HG03280 (cell line): ENCODE data around the gene DUSP7.

Experiments used
- ATAC-seq: cut with Tn5 transposase; IDR thresholded peaks from one replicate; pipeline ENCODE4 v1.9.1; 2021; ENCODE audit warnings: mild to moderate bottlenecking, moderate library complexity; ENCODE audit not compliant: unreplicated experiment

Gene DUSP7

DNA sequence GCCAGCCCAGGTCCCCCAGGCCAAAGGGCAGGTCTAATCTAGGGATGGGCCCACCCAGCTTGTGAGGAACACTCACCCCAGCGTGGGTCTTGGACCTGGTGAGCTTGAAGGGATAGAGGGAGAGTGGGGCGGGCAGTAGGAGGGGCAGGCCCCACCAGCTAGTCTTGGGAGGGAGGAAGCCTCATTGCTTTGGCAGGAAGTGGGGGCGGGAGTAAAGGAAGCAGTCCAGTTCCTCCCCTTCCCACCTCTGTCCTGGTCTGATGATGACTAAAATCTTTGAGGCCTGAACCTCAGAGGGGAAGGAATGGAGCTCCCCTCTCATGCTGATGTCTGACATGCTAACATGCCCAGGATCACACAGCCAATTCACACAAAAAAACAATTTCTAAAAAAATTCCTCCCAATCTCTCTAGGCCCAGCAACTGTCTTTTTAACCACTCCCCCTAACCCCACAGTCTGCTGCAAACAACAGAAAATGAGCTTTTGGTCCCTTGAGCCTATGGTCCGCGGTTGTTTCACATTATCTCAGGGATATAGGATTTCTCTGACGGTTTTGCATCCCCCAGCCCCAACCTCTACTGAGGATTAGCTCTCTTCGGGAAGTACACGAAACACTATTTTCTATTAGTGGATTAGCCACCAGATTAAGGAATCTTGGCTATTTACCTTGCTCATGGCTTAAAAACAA lies 30.7 kb upstream of the DUSP7 start:
- ATAC-seq = no peak

DNA sequence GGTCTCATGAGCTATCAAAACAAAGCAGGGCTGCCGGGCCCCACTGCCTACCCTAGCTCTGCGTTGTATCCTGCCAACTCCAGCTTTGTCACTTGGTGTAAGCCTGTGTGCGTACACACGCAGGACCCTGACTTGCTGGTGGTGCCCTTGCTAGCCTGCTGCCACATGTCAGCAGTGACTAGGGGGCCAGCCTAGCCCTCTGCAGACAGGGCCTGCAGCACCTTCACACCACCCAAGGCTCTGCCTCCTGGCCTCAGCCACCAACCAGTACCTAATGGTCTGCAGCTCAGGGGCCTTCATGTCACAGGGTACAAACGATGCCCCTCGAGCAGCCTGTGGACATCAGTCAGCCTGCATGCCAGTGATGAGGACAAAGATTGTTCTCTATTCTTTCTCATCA lies 30.1 kb upstream of the DUSP7 start:
- no peak for ATAC-seq

DNA sequence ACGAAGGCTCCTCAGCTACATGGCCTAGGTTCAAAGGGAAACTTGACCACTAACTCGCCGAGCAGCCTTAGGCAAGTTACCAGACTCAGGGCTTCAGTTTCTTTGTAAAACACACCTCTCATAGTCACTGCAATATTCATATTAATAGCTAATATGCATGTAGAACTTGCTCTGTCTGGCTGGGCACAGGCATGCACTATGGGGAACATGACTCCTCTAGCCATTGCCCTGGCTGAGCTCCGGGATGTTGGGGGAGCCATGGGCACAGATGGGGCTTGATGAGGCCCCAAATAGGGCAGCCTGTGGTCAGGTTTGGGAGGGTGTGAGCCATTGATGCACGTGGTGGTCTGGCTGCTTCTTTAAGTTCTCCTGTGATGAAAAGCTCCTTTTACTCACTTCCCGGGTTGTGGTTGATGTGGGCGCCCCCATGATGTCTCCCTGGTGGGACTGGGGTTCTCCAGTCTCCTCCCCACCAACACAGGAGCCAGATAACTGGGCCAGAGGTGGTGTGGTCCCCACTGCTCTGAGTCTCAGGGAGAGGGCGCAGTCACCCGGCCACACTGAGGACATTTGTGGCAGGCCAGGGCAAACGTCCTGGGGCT lies 29.4 kb upstream of the DUSP7 start:
- no peak for ATAC-seq

DNA sequence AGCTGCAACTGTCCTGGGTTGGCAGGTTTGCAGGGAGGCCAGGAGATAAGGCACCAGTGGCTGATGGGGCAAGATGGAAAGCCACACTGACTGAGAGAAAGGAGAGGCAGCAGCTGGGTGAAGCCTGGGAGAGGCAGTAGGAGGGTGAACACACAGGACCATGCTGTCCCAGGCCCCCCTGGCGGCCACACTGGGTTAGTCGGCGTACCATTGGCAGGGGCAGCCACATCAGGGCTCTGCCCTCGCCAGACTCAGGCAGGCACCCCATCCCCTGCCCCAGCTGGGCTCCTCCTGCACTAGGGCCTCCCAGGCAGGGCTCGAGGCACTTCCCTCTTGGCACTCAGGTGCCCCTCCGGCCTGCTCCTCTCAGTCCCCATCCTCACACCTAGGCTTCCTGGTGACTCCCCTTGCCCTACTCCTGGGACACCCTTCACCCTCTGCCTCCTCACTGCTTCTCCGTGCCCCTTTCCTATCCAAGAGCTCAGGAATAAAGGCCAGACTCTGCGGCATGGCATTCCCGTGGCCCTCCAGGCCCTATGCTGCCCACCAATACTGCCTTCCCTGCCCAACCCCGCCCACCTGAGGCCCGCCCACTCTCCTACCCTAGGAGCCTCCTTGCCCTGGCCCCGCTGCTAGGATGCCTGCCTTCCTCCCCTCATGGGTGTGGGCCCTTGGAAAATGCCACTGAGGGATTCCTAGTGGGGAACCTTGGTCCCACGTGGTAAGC lies 28.7 kb upstream of the DUSP7 start:
- no peak for ATAC-seq

DNA sequence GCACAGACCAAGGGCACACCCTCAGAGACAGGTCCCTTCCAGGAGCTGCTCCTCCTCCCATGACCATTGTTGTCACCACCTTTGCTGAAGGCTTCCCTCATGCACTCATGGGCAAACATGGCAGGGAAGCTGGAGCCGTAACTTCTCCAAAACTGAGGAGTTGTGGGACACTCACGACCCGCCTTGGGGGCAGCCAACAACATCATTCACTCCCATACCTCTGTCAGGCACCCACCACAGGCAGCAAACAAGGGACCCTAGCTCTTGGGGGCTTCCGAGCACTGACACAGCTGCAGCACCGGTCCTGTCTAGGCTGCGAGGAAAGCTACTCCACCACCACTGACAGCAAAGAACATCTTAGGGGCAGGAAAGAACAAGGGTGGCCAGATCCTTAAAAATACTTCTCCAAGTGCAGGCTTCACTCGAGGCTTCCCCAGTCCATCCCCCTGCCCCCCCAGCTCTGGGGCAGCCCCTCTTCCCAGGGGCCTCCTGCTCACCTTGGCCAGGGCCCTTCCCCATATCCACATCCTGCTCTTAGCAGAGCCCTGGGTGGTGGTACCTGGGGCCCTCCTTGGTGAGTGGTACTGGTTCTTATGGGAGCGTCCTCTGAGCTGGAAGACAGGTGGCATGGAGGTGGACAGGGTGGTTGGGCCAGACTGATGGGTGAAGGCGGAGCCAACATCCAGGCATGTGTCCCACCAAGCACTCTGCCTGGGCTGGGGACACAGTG lies 28.0 kb upstream of the DUSP7 start:
- ATAC-seq = no peak

DNA sequence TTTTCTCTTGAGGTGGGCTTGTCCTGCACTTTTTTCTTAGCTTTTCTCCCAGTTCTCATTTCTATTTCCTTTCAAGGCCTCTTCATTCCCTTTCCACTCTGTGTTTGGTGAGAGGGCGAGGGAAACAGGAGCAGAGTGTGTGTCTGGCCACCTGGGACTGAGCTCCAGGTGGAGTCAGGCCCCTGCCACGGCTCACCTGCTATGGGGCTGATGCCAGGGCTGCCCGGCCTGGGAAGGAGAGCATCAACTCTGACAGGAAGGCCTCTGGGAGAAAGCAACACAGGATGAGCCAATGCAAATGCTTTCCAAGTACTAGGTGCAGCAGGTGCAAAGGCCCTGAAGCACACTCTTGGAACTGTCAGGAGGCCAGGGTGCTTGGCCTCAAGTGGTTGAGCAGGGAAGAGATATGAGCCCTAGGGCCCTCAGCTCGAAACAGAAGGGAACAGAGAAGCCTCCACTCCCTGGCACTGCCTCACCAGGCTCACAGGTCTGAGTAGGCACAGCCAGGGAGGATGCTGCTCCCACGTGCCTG lies 27.3 kb upstream of the DUSP7 start:
- no peak for ATAC-seq

DNA sequence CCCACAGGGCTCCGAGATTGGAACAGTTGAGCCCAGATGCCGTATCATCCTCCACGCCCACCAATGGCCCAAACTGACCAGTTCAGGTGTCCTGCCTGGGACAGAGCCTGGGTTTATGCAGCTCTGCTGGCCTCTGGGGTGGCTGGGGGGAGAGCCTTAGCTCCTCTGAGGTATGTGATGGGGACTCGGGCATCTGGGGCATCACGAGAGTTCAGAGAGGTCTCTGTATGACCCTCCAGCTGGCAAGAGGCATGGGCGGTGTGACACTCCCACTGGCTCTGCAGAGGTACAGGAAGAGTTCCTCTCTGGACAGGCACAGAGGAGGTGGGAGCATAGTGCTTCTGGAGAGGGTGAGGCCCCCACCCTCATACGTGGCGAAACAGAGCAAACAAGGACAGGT lies 26.6 kb upstream of the DUSP7 start:
- no peak for ATAC-seq

DNA sequence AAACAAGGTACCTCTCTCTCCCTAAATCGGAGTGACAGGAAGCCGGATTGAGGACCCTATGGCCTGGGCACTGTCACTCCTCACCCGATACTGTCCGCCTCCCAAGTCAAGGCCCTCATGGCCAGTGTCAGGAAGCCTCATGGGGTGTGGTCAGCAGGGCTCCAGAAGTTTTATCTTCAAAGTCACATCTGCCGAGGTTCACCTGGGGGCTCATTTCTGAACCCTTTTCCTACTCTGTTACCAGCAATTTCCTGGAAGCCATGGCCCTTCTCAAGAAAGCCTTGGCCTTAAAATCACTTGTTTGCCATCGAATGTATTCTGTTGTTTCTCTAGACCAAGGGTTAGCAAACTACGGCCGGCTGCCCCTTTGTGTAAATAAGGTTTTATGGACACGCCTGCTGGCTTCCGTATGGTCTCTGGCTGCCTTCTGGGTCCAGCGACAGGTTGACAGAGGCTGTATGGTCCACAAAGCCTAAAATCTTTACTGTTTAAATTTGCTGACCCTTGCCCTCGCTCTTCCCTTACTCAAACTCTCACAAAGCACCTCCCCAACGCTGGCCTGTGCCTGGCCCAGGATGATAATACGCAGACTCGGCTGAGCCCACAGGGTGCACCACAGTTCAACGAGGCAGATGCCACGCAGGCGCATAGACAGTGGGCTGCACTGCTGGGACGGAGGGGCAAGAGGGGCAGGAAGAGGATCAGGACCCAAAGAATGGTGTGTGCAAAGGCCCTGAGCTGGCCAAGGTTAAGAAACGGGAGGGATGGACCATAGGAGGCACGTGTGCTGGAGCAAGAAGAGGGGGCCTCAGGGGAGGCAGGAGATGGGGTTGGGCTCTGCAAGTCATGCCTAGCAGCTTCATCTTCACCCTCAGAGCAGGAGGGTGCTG lies 24.7 kb upstream of the DUSP7 start:
- no peak for ATAC-seq

DNA sequence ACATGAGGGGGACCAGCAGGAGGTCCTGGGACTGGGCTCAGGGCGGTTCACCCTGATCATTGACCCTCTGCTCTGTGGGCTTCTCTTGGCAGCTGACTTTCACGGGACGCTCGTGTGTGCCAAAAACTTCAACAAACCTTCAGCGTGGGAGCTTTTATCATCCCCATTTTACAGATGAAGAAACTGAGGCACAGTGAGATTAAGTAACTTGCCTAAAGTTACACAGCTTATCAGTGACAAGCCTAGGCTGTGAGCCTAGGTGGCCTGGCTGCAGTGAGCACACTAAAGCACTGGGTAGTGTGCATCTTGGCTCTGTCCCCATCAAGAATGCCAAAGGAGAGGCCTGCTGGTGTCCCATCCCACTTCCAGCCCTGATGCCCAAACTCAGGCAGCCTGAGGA lies 23.6 kb upstream of the DUSP7 start:
- no peak for ATAC-seq

DNA sequence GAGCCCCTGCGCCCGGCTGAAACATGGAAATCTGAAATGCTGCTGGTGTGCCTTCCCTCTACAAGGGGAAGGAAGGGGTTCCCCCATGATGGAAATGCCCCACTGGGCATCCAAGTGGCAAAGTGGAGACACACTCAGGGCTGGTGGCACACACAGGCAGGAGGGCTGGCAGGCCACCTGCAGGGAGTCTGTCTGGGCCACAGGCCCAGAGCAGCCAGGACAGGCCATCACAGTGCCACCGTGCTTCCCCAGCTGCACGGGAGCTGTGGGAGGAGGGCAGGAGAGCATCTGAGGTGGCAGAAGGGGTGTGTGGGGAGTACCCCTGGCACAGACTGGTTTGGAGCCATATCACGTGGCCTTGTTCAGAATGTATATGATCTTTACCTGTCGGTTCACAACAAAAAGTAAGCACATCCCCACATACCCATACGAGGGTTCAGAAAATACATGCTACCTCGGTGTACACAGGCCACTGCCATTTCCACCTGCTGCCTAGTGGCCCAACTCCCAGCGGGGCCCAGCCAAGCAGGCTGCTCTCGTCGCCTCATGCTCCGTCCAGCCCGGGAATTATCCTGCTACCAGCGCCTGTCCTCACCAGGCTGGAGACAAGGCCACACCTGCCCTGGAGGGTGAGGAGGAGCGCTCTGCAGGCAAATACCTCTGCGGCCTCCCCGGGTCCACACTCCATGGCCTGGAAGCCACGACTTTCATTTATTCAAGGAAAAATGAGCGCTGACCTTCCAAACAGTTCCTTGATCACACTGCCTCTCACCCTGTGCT lies 22.6 kb upstream of the DUSP7 start:
- ATAC-seq = no peak

DNA sequence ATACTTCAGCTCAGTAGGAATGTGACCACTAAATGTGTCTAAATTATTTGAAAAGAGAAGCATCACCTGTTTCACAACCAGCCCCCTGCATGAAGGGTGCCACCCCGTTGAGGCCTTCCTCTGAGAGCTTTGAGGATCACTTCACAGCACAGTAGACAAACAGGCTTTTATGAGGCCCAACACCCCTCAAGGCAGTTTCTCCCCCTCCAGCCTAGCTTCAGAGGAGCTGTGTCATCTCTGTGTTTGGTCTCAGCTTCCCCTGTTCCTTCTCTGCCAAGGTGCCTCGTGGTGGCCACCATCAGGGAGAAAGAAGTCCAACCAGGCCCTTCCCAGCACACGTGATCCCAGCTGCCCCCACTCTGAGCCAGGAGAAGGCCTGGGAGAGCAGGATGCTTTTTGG lies 21.6 kb upstream of the DUSP7 start:
- ATAC-seq = no peak

DNA sequence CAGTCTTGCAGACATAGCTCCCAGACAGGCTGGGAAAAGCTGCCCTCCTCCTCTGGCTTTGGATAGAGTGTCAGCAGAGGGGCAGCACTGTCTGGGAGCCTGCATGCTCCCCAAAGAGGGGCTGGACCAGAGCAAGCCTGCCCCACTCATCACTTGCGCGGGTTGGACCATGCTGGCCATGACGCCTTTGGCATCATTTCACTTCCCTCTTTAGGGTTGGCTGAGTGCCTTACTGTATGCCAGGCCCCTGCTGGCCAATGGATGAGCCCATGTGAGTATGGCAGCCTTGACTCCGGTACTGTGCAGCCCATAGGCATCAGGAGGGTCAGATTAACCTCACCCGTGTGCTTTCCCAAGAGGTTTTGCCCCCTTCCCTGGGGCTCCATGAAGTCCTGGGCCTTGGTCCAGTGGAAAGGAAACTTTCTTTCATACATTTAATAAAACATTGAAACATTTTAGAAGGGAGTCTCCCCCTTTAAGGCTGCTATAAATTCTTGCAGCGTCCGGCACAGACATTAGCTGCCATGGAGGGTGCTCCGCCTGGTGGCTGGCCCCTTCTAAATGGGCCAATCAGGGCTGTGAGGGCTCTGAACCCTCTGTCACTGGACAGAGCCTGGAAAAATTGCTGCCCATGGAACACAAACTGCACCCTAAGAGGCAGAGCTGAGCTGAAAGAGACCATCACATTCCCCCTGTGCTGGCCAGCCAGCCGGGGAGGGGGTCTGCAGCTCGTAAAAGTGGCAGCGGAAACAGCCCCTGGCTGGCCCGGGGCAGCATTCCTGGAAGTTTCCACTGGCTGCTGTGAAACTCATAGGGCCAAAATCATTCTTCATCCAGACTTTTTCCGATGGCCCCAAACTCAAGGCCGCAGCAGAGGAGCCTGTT lies 20.8 kb upstream of the DUSP7 start:
- no peak for ATAC-seq

DNA sequence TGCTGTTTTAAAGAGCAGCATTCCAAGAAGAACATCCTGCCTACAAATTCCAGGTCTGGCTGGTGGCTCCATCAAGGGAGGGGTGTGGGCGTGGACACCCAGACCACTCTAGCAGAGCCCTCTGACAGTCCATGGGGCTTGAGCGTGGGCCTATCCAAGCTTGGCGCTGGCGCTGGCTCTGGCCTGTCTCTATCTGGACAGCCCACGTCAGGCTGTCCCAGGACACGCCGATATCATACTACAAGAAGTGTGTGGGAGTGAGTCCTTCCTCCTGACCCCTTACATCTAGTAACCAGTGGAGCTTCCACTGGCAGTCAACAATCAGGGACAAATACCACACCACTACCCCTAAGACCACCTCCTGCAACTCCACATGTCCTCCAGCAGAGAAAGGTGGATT lies 17.1 kb upstream of the DUSP7 start:
- no peak for ATAC-seq

DNA sequence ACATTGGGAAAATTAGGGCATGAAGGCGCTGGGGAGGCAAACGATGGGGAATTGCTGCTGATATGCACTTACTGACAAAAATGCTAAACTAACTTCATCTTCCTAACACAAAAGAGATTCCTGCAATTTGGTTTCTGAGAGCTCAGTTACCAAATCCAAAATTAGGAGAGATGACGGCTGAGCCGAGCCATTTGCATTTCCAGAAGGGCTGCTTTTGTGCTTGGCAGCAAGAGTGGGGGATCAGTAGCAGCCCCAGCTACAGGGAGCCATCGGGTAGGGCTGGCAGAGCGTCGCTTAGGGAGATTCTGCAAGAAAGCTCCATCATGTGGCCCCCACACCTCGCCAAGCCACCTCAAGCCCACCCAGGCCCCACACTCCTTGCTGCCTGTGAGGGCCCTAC lies 16.1 kb upstream of the DUSP7 start:
- ATAC-seq = no peak

DNA sequence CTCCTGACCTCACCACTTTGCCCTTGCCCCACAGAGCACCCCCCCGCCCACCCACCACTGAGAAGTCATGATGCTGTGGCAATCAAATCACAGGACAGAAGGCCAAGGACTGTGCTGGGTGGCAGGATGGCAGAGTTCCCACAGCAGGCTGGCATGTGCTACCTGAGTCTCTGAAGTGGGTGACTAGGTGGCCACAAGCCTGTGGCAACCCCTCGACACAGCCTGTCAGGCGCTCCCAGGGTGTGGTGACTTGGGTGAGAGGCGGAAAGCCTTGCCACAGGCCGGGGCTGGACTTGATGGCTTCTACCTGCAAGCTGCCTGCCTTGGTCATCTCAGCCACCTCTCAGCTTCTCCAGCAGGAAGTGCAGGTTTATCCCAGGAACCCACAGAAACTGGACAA lies 15.6 kb upstream of the DUSP7 start:
- no peak for ATAC-seq

DNA sequence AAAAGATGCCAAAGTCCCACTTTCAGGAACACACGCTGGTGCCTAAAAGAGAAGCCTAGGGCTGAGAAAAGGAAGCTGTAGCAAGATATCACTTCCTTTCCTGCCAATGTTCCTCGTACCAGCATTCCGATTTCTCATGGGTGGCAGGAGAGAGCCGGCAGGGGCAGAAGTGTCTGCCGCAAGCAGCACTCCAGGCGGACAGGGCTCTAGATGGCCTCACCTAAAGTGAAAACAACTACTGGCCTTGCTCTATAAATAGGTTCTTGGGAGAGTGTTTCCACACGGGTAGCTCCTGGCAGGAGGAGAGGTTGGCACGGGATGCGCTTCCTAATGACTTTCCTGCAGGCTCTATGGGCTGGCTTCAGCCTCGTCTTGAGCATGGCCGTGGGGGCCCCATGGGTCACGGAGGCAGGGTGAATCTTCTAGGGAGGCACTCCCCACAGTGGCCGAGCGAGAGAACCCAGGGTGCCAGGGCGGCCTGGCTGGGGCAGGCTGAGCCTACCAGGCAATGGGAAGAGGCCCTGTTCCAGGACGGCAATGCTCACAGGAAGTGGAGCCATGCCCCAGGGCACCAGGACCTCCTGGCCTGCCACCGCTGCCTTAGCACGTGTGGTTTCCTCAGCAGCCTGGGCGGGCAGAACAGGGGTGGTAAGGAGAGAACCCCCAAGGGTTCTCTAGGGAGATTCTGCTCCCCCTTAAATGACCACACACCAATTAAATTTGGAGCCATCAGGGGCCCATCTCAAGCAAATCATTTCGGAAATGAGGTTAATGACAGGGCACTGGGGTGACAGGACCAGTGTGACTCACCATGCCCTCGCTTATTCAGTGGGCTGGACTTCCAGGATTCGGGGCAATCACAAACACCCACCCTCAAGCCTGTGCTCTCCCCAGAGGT lies 14.6 kb upstream of the DUSP7 start:
- ATAC-seq = no peak

DNA sequence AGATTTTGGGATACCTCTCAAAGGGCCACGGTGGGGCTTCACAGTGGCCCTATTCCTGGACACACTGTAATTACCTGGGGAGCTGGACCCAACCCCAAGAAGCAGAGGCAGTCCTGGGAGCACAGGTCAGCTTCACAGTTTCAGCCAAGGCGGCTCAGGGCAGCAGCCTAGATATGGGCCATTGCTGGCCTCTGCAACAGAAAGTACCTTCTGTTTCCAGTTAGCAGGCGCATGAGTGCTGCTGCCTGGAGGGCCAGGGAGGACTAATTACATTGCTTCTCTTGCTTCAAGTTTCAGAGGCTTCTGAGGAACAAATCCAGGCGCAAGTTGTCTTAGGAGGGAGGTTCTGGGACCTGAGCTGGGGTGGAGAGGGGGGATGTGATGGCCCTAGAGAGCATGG lies 13.5 kb upstream of the DUSP7 start:
- no peak for ATAC-seq

DNA sequence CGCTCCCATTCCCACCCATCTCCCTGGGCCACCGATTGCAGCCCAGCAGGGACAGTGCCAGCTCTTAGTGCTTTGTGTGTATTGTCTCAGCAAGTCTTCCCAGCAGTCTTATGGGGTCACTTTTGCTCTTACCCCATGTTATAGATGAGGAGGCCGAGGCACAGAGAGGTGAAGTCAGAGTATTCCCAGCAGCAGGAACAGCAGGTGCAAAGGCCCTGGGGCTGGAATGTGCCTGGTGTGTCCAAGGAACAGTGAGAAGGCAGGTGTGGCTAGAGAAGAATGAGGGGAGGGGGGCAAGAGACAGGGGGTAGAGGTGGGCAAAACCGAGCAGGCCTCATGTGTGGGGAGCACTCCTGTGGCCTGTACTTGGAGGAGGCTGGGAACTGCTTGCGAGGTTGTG lies 12.8 kb upstream of the DUSP7 start:
- no peak for ATAC-seq
